GM12878 (cell line): ENCODE results near the gene IL1RAPL1. TPM values are rescaled to one million over a fixed set of nuclear protein-coding genes. Genes with fewer than 3 reads are reported as not detected.
A peak's percentile ranks its signal among the peaks of the same experiment; 100 is the strongest.

Experiments
- ATAC-seq: fragments of 200-7000 bp; cut with Tn5 transposase; 3 replicates; pipeline ENCODE4 v1.9.1; 2020; ENCODE audit warnings: mild to moderate bottlenecking, moderate library complexity
- BruUV-seq: library from RNA; stranded (reverse); fragments of 400-500 nt; replicated peaks from 2 replicates; lab custom pipeline; 2021; lab: Mats Ljungman, UMichigan
- CTCF ChIA-PET: fragments of 300-600 bp; sonication (Branson Sonifier 250); formaldehyde crosslinking; extraction: SDS; loops from one replicate; lab custom pipeline; 2021; ENCODE audit warnings: inconsistent platforms; lab: Yijun Ruan, JAX
- POLR2A ChIA-PET: fragments of 350-600 bp; formaldehyde crosslinking; extraction: SDS; loops from one replicate; lab custom pipeline; 2021; ENCODE audit warnings: inconsistent platforms; lab: Charles Lee
- RAD21 ChIA-PET: fragments of 300-600 bp; sonication (Branson Sonifier 250); formaldehyde crosslinking; loops from one replicate; lab custom pipeline; 2023; ENCODE audit warnings: antibody characterized with exemption; ENCODE audit not compliant: unreplicated experiment; lab: Charles Lee
- SMC1A ChIA-PET: fragments of 300-600 bp; sonication (Branson Sonifier 250); formaldehyde crosslinking; loops from one replicate; lab custom pipeline; 2023; ENCODE audit not compliant: unreplicated experiment, uncharacterized antibody; lab: Charles Lee
- DNase-seq: peaks from one replicate; pipeline ENCODE4 v3.0.0-alpha.2; 2011; ENCODE audit warnings: low read depth, low spot score
- FAIRE-seq: peaks from 3 replicates; lab custom pipeline; 2011; peaks lifted over from hg19 to GRCh38; lab: Jason Lieb, UNC
- H2AFZ ChIP-seq: 2 replicates; pipeline ENCODE4 v1.6.0; 2011; ENCODE audit warnings: low read depth, low read length, control low read depth; ENCODE audit not compliant: control insufficient read depth
- H3K27ac ChIP-seq: 2 replicates; pipeline ENCODE4 v1.5.1; 2011; ENCODE audit warnings: control low read depth; ENCODE audit not compliant: control insufficient read depth, insufficient read depth
- H3K27me3 ChIP-seq, 2 experiments: replicated peaks in 1 of 2; 2 replicates each; pipeline versions ENCODE4 v1.6.0 to v1.6.1; 2011; ENCODE audit warnings: low read length in 1 of 2; ENCODE audit not compliant: control insufficient read depth in 2 of 2, insufficient read depth in 2 of 2
- H3K36me3 ChIP-seq, 2 experiments: 2 replicates each; pipeline ENCODE4 v1.5.1; 2011; ENCODE audit warnings: low read length in 1 of 2; ENCODE audit not compliant: control insufficient read depth in 2 of 2, insufficient read depth in 2 of 2
- H3K4me1 ChIP-seq: 2 replicates; pipeline ENCODE4 v1.6.1; 2011; ENCODE audit warnings: mild to moderate bottlenecking, low read length, moderate library complexity, mixed read lengths; ENCODE audit not compliant: control insufficient read depth, insufficient read depth
- H3K4me2 ChIP-seq: 2 replicates; pipeline ENCODE4 v1.6.0; 2011; ENCODE audit warnings: control low read depth; ENCODE audit not compliant: control insufficient read depth, insufficient read depth
- H3K4me3 ChIP-seq: fragments of 200-600 bp; sonication (generic); 2 replicates; pipeline ENCODE4 v1.5.1; 2016
- H3K79me2 ChIP-seq: 2 replicates; pipeline ENCODE4 v1.6.0; 2011; ENCODE audit warnings: low read length; ENCODE audit not compliant: control insufficient read depth, insufficient read depth
- H3K9ac ChIP-seq: 2 replicates; pipeline ENCODE4 v1.8.0; 2011; ENCODE audit warnings: low read length, control low read depth, mixed read lengths; ENCODE audit not compliant: control insufficient read depth, insufficient read depth
- H3K9me3 ChIP-seq: replicated peaks from 3 replicates; pipeline ENCODE4 v1.5.1; 2011; ENCODE audit warnings: mild to moderate bottlenecking, low read length; ENCODE audit not compliant: control insufficient read depth, insufficient read depth
- H4K20me1 ChIP-seq: 2 replicates; pipeline ENCODE4 v1.6.0; 2011; ENCODE audit not compliant: control insufficient read depth, insufficient read depth
- CBX3 ChIP-seq: fragments of 200-600 bp; sonication (generic); IDR thresholded peaks from 2 replicates; pipeline ENCODE4 v1.6.1; 2016; ENCODE audit warnings: low read depth, borderline replicate concordance
- CBX5 ChIP-seq: sonication (generic); IDR thresholded peaks from 2 replicates; pipeline ENCODE4 v1.6.1; 2016; ENCODE audit warnings: low read depth, moderate library complexity, mild to moderate bottlenecking, inconsistent platforms
- EP300 ChIP-seq, 2 experiments: fragments of 150-350 bp in 1 of 2; IDR thresholded peaks; 2 replicates each; pipeline ENCODE4 v1.6.1; 2011 to 2012; ENCODE audit warnings: low read depth in 2 of 2, low read length in 2 of 2, borderline replicate concordance in 1 of 2, improper control_type of control experiment in 1 of 2, inconsistent platforms in 1 of 2; ENCODE audit not compliant: control insufficient read depth in 1 of 2
- ETV6 ChIP-seq, 2 experiments: fragments of 450-650 bp in 1 of 2; IDR thresholded peaks in 1 of 2; conservative IDR thresholded peaks in 1 of 2; 2 replicates each; pipeline ENCODE4 v1.6.1; 2014; ENCODE audit warnings: antibody characterized with exemption in 1 of 2, borderline replicate concordance in 1 of 2, low read depth in 1 of 2, mild to moderate bottlenecking in 1 of 2, moderate library complexity in 1 of 2
- HDAC6 ChIP-seq: fragments of 200-600 bp; sonication (generic); IDR thresholded peaks from one replicate; pipeline ENCODE4 v1.8.0; 2017; ENCODE audit warnings: antibody characterized with exemption; ENCODE audit not compliant: unreplicated experiment
- IKZF2 ChIP-seq, 2 experiments: fragments of 450-650 bp; IDR thresholded peaks; 2 replicates each; pipeline ENCODE4 v1.6.1; 2017; ENCODE audit warnings: mild to moderate bottlenecking in 2 of 2, moderate library complexity in 2 of 2
- IRF4 ChIP-seq: IDR thresholded peaks from 2 replicates; pipeline ENCODE4 v1.6.1; 2011; ENCODE audit warnings: low read depth, low read length
- LARP7 ChIP-seq: fragments of 450-650 bp; IDR thresholded peaks from 2 replicates; pipeline ENCODE4 v1.6.1; 2017; ENCODE audit warnings: mild to moderate bottlenecking
- RBBP5 ChIP-seq: fragments of 200-600 bp; sonication (generic); conservative IDR thresholded peaks from 2 replicates; pipeline ENCODE4 v1.6.1; 2016
- RFX5 ChIP-seq: IDR thresholded peaks from 2 replicates; pipeline ENCODE4 v1.6.1; 2011; ENCODE audit warnings: low read depth, low read length, improper control_type of control experiment
- SMC3 ChIP-seq: IDR thresholded peaks from 2 replicates; pipeline ENCODE4 v1.6.1; 2011; ENCODE audit warnings: low read length, improper control_type of control experiment, borderline replicate concordance
- SP1 ChIP-seq: IDR thresholded peaks from one replicate; pipeline ENCODE4 v1.6.1; 2011; ENCODE audit warnings: low read depth, low read length
- SREBF2 ChIP-seq: IDR thresholded peaks from 2 replicates; pipeline ENCODE4 v1.6.1; 2012; ENCODE audit warnings: mild to moderate bottlenecking, low read length
- SRF ChIP-seq, 2 experiments: IDR thresholded peaks; 2 replicates each; pipeline ENCODE4 v1.6.1; 2011; ENCODE audit warnings: low read depth in 2 of 2, low read length in 2 of 2, mild to moderate bottlenecking in 1 of 2, moderate library complexity in 1 of 2
- TAF1 ChIP-seq: IDR thresholded peaks from 2 replicates; pipeline ENCODE4 v1.6.1; 2011; ENCODE audit warnings: mild to moderate bottlenecking, low read depth, low read length, borderline replicate concordance
- TCF12 ChIP-seq: IDR thresholded peaks from 2 replicates; pipeline ENCODE4 v1.6.1; 2011; ENCODE audit warnings: low read depth, mild to moderate bottlenecking, low read length
- ZNF24 ChIP-seq: fragments of 450-650 bp; IDR thresholded peaks from 2 replicates; pipeline ENCODE4 v1.6.1; 2017; ENCODE audit warnings: antibody characterized with exemption, mild to moderate bottlenecking
- WGBS: methylation state at CpG from one replicate; pipeline ENCODE4 v1.1.6; 2016; ENCODE audit warnings: low lambda C conversion rate; ENCODE audit not compliant: insufficient replicate concordance, insufficient coverage; ENCODE audit errors: missing lambda C conversion rate; 5-methylcytosine and 5-hydroxymethylcytosine counted together
- in situ Hi-C: fragments of 300-500 bp; cut with MboI; formaldehyde crosslinking; loops from 9 replicates; pipeline ENCODE4 v1.14.3; 2018; ENCODE audit warnings: mixed read lengths
- intact Hi-C: fragments of 100-400 bp; cut with micrococcal nuclease; formaldehyde crosslinking; loops from one replicate; pipeline ENCODE4 v1.14.2; 2022; ENCODE audit not compliant: unreplicated experiment
- polyA plus RNA-seq, 11 experiments: library from polyadenylated mRNA; depleted of rRNA in 4 of 11; unstranded in 6 of 11; stranded (reverse) in 5 of 11; fragments of >200 nt; fragmentation: Nextera tagmentation in 4 of 11; fragmentation: Illumina TruSeq in 1 of 11; extraction: Ambion mirVana in 4 of 11; extraction: Trizol in 1 of 11; gene quantifications; 1 replicate in 1 of 11; 2 replicates in 10 of 11; pipeline versions ENCODE4 v1.2.1 to v1.2.3, GENCODE V29; 2011 to 2016; ENCODE audit warnings: inconsistent platforms in 2 of 11, missing spikeins in 2 of 11, low read depth in 1 of 11
- total RNA-seq, 4 experiments: library from RNA; depleted of rRNA in 3 of 4; stranded (reverse); fragments of >200 nt in 3 of 4; fragmentation: Illumina TruSeq in 1 of 4; extraction: Trizol in 1 of 4; gene quantifications; 2 replicates each; pipeline versions ENCODE4 v1.2.1 to v1.2.3, GENCODE V29; 2013 to 2021

The IL1RAPL1 gene
- total and polyA plus RNA-seq, 10 of the 15 experiments (the other 5 are each of a cell fraction or from before 2014, with no cell fraction given): not detected

GRCh38 chrX:29553542-29553941 is 966.3 kb downstream of the IL1RAPL1 start:
- WGBS: 100% methylated on average over 1 of the region's 1 CpG
- Histone ChIP-seq H3K9ac (peak overlapping the region; percentile 60; the same call in 1 of the 2 replicates), H3K9me3 (peaks cover 8% of the 10 kb centered on the region), H3K4me2 (peak overlapping the region; percentile 59), H3K79me2 (peaks cover 11% of the 10 kb centered on the region), H4K20me1 (no peaks in the 10 kb centered on the region), H3K36me3 (no peaks in the 10 kb centered on the region), H3K4me1 (peaks cover 6% of the 10 kb centered on the region; the same call in 1 of the 2 replicates), H3K27me3 (no peaks in the 10 kb centered on the region), H2AFZ (no peak overlapping the region), H3K27ac (peak overlapping the region; percentile 90), H3K4me3 (peak overlapping the region; percentile 67)
- DNase-seq: no peak
- ATAC-seq: no peak
- POLR2A ChIA-PET: no interaction called here
- TF ChIP-seq IKZF2 (IDR thresholded peaks at IDR 0.05) (no peak), HDAC6 (no peak), EP300 (IDR thresholded peaks at IDR 0.05; ENCODE audit: borderline replicate concordance in 1 of 2, control insufficient read depth in 1 of 2, low read depth in 2 of 2, low read length in 2 of 2) (no peak)
- intact Hi-C loops (no loop called here), in situ Hi-C loops (loop anchor here (10.0 kb wide), 1 partner anchor 1021 kb away; the partner anchor contains the start of gene TASL)
- CTCF ChIA-PET: interaction anchor here (1.9 kb wide), 1 partner anchor 75 kb away, joined by 5 read pairs; no protein-coding TSS in a partner anchor
- SMC1A ChIA-PET: no interaction called here
- no TSS peak for BruUV-seq
- RAD21 ChIA-PET: no interaction called here
- no peak for FAIRE-seq

- intact Hi-C loops (loop anchor here (2.0 kb wide), 1 partner anchor 77 kb away; no protein-coding TSS in a partner anchor), in situ Hi-C loops (loop anchor here (10.0 kb wide), 1 partner anchor 1019 kb away; the partner anchor contains the start of gene TASL)
- Histone ChIP-seq H2AFZ (peak overlapping the region; percentile 13), H3K4me3 (peak overlapping the region; percentile 67; the same call in 1 of the 2 replicates), H3K27ac (peak overlapping the region; percentile 90), H3K4me1 (peaks cover 6% of the 10 kb centered on the region; the same call in 1 of the 2 replicates), H3K9me3 (peaks cover 10% of the 10 kb centered on the region), H3K4me2 (peak overlapping the region; percentile 62), H3K27me3 (no peaks in the 10 kb centered on the region), H3K9ac (peak overlapping the region; percentile 60), H3K36me3 (no peaks in the 10 kb centered on the region), H4K20me1 (no peaks in the 10 kb centered on the region), H3K79me2 (peaks cover 11% of the 10 kb centered on the region)
- ChIA-PET SMC1A (interaction anchor here (0.6 to 1.6 kb wide), 3 partner anchors 20 to 79 kb away, joined by 3 to 5 read pairs (median 3); no protein-coding TSS in a partner anchor), RAD21 (interaction anchor here (1.4 kb wide), 1 partner anchor 24 kb away, joined by 3 read pairs; no protein-coding TSS in a partner anchor), POLR2A (interaction anchor here (1.5 kb wide), 1 partner anchor 12 kb away, joined by 4 read pairs; no protein-coding TSS in a partner anchor), CTCF (no interaction called here)
- 0% methylated on average over 1 of the region's 1 CpG for WGBS
- peak; percentile 97 for FAIRE-seq
- no TSS peak for BruUV-seq
- peak; percentile 95 for ATAC-seq
- peak; percentile 93 for DNase-seq
- TF ChIP-seq IRF4 (peak; percentile 100), RFX5 (no peak), TCF12 (peak; percentile 97), TAF1 (peak; percentile 43; the same call in 1 of the 2 replicates), SP1 (no peak), ZNF24 (peak; percentile 89), SRF (IDR thresholded peaks at IDR 0.05; ENCODE audit: low read depth in 2 of 2, low read length in 2 of 2) (peak in 1 of 2 experiments; percentile 71; a peak in 2 of 4 replicates), CBX5 (peak; percentile 84; the same call in 1 of the 2 replicates), LARP7 (no peak), SMC3 (no peak; the same call in 1 of the 2 replicates), SREBF2 (no peak), RBBP5 (no peak), CBX3 (no peak), ETV6 (conservative IDR thresholded peaks at IDR 0.05 in 1 of 2, IDR thresholded peaks at IDR 0.05 in 1 of 2; ENCODE audit: borderline replicate concordance in 1 of 2, low read depth in 1 of 2) (peak in 1 of 2 experiments; percentile 87; a peak in 2 of 4 replicates), IKZF2 (IDR thresholded peaks at IDR 0.05) (peak; percentile 99 to 100)
Observed at GRCh38 chrX:29555465-29556091, 968.3 kb downstream of the IL1RAPL1 start.
